Keratinocyte (primary cell): ENCODE measurements around the gene INHA.

Source experiments
- EZH2 ChIP-seq: IDR thresholded peaks from one replicate; pipeline ENCODE4 v1.6.1; 2012; ENCODE audit warnings: inconsistent platforms, mild to moderate bottlenecking, low read length, moderate library complexity
- TF ChIP-seq, protein P1 (sequence below), 3 experiments: IDR thresholded peaks in 1 of 3; conservative IDR thresholded peaks in 1 of 3; optimal IDR thresholded peaks in 1 of 3; 2 replicates in 2 of 3; 3 replicates in 1 of 3; pipeline versions ENCODE3 to v1.5.1; 2011; ENCODE audit warnings: low read length in 3 of 3, mild to moderate bottlenecking in 3 of 3, moderate library complexity in 2 of 3, control low read depth in 1 of 3, inconsistent platforms in 1 of 3; ENCODE audit not compliant: insufficient read depth in 2 of 3; ENCODE audit errors: extremely low read depth in 1 of 3

- TF ChIP-seq, protein P1, sequence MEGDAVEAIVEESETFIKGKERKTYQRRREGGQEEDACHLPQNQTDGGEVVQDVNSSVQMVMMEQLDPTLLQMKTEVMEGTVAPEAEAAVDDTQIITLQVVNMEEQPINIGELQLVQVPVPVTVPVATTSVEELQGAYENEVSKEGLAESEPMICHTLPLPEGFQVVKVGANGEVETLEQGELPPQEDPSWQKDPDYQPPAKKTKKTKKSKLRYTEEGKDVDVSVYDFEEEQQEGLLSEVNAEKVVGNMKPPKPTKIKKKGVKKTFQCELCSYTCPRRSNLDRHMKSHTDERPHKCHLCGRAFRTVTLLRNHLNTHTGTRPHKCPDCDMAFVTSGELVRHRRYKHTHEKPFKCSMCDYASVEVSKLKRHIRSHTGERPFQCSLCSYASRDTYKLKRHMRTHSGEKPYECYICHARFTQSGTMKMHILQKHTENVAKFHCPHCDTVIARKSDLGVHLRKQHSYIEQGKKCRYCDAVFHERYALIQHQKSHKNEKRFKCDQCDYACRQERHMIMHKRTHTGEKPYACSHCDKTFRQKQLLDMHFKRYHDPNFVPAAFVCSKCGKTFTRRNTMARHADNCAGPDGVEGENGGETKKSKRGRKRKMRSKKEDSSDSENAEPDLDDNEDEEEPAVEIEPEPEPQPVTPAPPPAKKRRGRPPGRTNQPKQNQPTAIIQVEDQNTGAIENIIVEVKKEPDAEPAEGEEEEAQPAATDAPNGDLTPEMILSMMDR (optimal IDR thresholded peaks at IDR 0.05 in 1 of 3, IDR thresholded peaks at IDR 0.05 in 1 of 3, conservative IDR thresholded peaks at IDR 0.05 in 1 of 3; ENCODE audit: extremely low read depth in 1 of 3, insufficient read depth in 2 of 3, low read length in 3 of 3), result no peak
- TF ChIP-seq EZH2, result no peak
Observed at GRCh38 chr2:219560893-219561178, 11.3 kb upstream of the INHA start.
